Measurements from ENCODE around the gene LPIN2. TPM values are rescaled to one million over a fixed set of nuclear protein-coding genes. Genes with fewer than 3 reads are reported as not detected.

LPIN2 gene
- total and polyA plus RNA-seq, 2 of the 13 experiments (the other 11 are each of a cell fraction or from before 2014, with no cell fraction given), result 46.0 to 119 TPM

DNA sequence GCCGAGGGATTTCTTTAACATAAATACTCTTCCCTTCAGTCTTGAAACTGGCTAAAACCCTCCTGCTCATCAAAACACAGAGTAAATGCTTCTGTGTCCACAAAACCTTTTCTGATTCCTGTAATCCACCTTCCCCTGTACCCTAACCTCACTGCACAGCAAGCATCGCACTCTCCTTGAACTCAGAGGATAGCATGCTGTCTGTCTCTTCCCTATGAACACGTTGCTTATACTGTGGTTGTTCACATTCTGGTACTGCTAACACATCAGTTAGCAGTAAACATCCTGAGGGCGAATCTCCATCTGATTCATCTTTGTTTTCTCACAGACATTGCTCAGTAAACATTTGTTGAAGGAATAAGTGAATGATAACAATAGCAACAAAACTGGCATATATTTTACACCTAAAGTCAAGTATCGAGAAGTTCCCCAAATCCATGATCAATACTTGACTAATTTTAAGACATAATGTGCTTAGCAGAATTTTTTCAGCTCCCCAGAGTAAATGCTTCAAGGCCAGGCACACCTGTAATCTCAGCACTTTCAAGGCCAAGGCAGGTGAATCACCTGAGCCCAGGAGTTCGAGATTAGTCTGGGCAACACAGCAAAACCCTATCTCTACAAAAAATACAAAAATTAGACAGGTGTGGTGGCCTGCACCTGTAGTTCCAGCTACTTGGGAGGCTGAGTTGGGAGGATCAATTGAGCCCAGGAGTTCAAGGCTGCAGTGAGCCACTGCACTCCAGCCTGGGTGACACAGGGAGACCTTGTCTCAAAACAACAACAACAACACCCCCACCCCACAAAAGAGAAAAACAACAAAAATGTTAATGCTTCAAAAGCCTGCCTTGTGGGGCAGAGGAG, 45.6 kb upstream of the LPIN2 start (continued):
- TF ChIP-seq STAT5B (CRISPR knock-in tag; IDR thresholded peaks at IDR 0.05), result no peak
- TF ChIP-seq ZNF143 (CRISPR knock-in tag; IDR thresholded peaks at IDR 0.05), result no peak
- no peak for TF ChIP-seq ZNF768 (CRISPR knock-in tag; IDR thresholded peaks at IDR 0.05)
- TF ChIP-seq ZNF569 (CRISPR knock-in tag; IDR thresholded peaks at IDR 0.05; ENCODE audit: borderline replicate concordance), result no peak
- TF ChIP-seq NCOA5 (CRISPR knock-in tag; IDR thresholded peaks at IDR 0.05), result no peak
- no peak for TF ChIP-seq ETV6 (CRISPR knock-in tag; conservative IDR thresholded peaks at IDR 0.05)
- TF ChIP-seq ZNF709 (CRISPR knock-in tag; IDR thresholded peaks at IDR 0.05), result no peak
- no peak for TF ChIP-seq HNRNPUL1 (IDR thresholded peaks at IDR 0.05; ENCODE audit: low read depth, low read length)
- TF ChIP-seq ZNF572 (CRISPR knock-in tag; IDR thresholded peaks at IDR 0.05), result no peak
- no peak for TF ChIP-seq ADNP (CRISPR knock-in tag; IDR thresholded peaks at IDR 0.05)
- no peak for TF ChIP-seq SRSF4 (IDR thresholded peaks at IDR 0.05; ENCODE audit: low read depth, low read length, poor library complexity, severe bottlenecking)
- no peak for TF ChIP-seq ZFP1 (CRISPR knock-in tag; IDR thresholded peaks at IDR 0.05)
- TF ChIP-seq NFYC (CRISPR knock-in tag; IDR thresholded peaks at IDR 0.05), result no peak
- TF ChIP-seq ASH2L (IDR thresholded peaks at IDR 0.05; ENCODE audit: insufficient read length, low read depth, low read length), result no peak
- no peak for TF ChIP-seq CAMTA2 (CRISPR knock-in tag; IDR thresholded peaks at IDR 0.05; ENCODE audit: borderline replicate concordance)
- TF ChIP-seq HDAC2 (CRISPR knock-in tag; IDR thresholded peaks at IDR 0.05), result peak; percentile 75; the same call in 1 of the 2 replicates
- TF ChIP-seq, protein P1, sequence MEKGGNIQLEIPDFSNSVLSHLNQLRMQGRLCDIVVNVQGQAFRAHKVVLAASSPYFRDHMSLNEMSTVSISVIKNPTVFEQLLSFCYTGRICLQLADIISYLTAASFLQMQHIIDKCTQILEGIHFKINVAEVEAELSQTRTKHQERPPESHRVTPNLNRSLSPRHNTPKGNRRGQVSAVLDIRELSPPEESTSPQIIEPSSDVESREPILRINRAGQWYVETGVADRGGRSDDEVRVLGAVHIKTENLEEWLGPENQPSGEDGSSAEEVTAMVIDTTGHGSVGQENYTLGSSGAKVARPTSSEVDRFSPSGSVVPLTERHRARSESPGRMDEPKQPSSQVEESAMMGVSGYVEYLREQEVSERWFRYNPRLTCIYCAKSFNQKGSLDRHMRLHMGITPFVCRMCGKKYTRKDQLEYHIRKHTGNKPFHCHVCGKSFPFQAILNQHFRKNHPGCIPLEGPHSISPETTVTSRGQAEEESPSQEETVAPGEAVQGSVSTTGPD (CRISPR knock-in tag; IDR thresholded peaks at IDR 0.05), result no peak
- TF ChIP-seq ZNF468 (CRISPR knock-in tag; IDR thresholded peaks at IDR 0.05), result no peak
- TF ChIP-seq SRF (IDR thresholded peaks at IDR 0.05; ENCODE audit: low read depth, low read length), result no peak
- no peak for TF ChIP-seq KLF6 (CRISPR knock-in tag; IDR thresholded peaks at IDR 0.05)
- TF ChIP-seq REPIN1 (CRISPR knock-in tag; IDR thresholded peaks at IDR 0.05; ENCODE audit: borderline replicate concordance, low read depth), result no peak
- no peak for TF ChIP-seq ZNF333 (CRISPR knock-in tag; IDR thresholded peaks at IDR 0.05; ENCODE audit: borderline replicate concordance)
- no peak for TF ChIP-seq MAFK (conservative IDR thresholded peaks at IDR 0.05 in 1 of 2, IDR thresholded peaks at IDR 0.05 in 1 of 2; ENCODE audit: low read length in 2 of 2)
- TF ChIP-seq, protein P2, sequence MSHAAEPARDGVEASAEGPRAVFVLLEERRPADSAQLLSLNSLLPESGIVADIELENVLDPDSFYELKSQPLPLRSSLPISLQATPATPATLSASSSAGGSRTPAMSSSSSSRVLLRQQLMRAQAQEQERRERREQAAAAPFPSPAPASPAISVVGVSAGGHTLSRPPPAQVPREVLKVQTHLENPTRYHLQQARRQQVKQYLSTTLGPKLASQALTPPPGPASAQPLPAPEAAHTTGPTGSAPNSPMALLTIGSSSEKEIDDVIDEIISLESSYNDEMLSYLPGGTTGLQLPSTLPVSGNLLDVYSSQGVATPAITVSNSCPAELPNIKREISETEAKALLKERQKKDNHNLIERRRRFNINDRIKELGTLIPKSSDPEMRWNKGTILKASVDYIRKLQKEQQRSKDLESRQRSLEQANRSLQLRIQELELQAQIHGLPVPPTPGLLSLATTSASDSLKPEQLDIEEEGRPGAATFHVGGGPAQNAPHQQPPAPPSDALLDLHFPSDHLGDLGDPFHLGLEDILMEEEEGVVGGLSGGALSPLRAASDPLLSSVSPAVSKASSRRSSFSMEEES (CRISPR knock-in tag; IDR thresholded peaks at IDR 0.05), result peak; percentile 75; the same call in 1 of the 2 replicates
- no peak for TF ChIP-seq SYNCRIP (IDR thresholded peaks at IDR 0.05; ENCODE audit: insufficient read depth, low read depth, low read length)
- no peak for TF ChIP-seq RBFOX2 (IDR thresholded peaks at IDR 0.05; ENCODE audit: low read depth, low read length)
- no peak for TF ChIP-seq ZFP37 (CRISPR knock-in tag; IDR thresholded peaks at IDR 0.05; ENCODE audit: borderline replicate concordance)
- TF ChIP-seq FOSL2 (CRISPR knock-in tag; IDR thresholded peaks at IDR 0.05), result peak; percentile 84

All from HepG2 (cell line).